Lung (tissue), 12 donors: ENCODE results near the gene ADPRS. TPM values are rescaled to one million over a fixed set of nuclear protein-coding genes. Genes with fewer than 3 reads are reported as not detected.

ENCODE experiments used
- ATAC-seq: fragments of 200-7000 bp; cut with Tn5 transposase; one replicate; pipeline ENCODE4 v1.9.1; 2020; ENCODE audit warnings: moderate number of reproducible peaks; ENCODE audit not compliant: insufficient read depth, low FRiP score
- DNase-seq, 3 donors: peaks; one replicate each; pipeline ENCODE4 v3.0.0-alpha.2; 2013 to 2017
- H3K27ac ChIP-seq, 2 donors: one replicate each; pipeline ENCODE4 v1.5.1; 2013; ENCODE audit warnings: mild to moderate bottlenecking in 2 of 2, moderate library complexity in 2 of 2, control low read depth in 1 of 2, inconsistent platforms in 1 of 2, low read depth in 1 of 2, low read length in 1 of 2
- H3K27me3 ChIP-seq, 3 donors: one replicate each; pipeline ENCODE4 v1.5.1; 2013; ENCODE audit warnings: low read length in 2 of 3; ENCODE audit not compliant: control insufficient read depth in 3 of 3, insufficient read depth in 3 of 3
- H3K36me3 ChIP-seq, 4 donors: one replicate each; pipeline ENCODE4 v1.5.1; 2013; ENCODE audit warnings: low read length in 4 of 4, mild to moderate bottlenecking in 1 of 4, moderate library complexity in 1 of 4; ENCODE audit not compliant: control insufficient read depth in 4 of 4, insufficient read depth in 4 of 4
- H3K4me1 ChIP-seq, 5 donors: one replicate each; pipeline ENCODE4 v1.5.1; 2013; ENCODE audit warnings: low read length in 5 of 5, mild to moderate bottlenecking in 2 of 5, moderate library complexity in 1 of 5; ENCODE audit not compliant: control insufficient read depth in 5 of 5, insufficient read depth in 5 of 5
- H3K4me3 ChIP-seq: one replicate; pipeline ENCODE4 v1.5.1; 2013; ENCODE audit warnings: mild to moderate bottlenecking, control low read depth, moderate library complexity
- H3K9ac ChIP-seq, 2 donors: one replicate each; pipeline ENCODE4 v1.5.1; 2013; ENCODE audit warnings: low read length in 2 of 2, control low read depth in 1 of 2; ENCODE audit not compliant: insufficient read depth in 1 of 2
- H3K9me3 ChIP-seq, 4 donors: one replicate each; pipeline ENCODE4 v1.5.1; 2013; ENCODE audit warnings: low read length in 3 of 4, mild to moderate bottlenecking in 1 of 4, moderate library complexity in 1 of 4; ENCODE audit not compliant: control insufficient read depth in 4 of 4, insufficient read depth in 3 of 4
- CTCF ChIP-seq: IDR thresholded peaks from 2 replicates; pipeline ENCODE4 v1.5.1; 2012; ENCODE audit warnings: mild to moderate bottlenecking; ENCODE audit errors: control extremely low read depth, extremely low read depth
- WGBS, 2 donors: extraction: QIAGEN DNeasy Blood & Tissue Kit; methylation state at CpG; one replicate each; pipeline ENCODE4 v1.1.7; 2013; 5-methylcytosine and 5-hydroxymethylcytosine counted together
- polyA plus RNA-seq, 2 donors: library from polyadenylated mRNA; stranded (reverse); fragments of 200-250 nt; gene quantifications; one replicate each; pipeline ENCODE4 v1.2.1, GENCODE V29; 2013
- total RNA-seq, 2 donors: library from RNA; depleted of rRNA in 1 of 2; stranded (reverse); fragments of >200 nt in 1 of 2; gene quantifications; one replicate each; pipeline ENCODE4 v1.2.1, GENCODE V29; 2014 to 2021
- donor health status: control.
- donor health status: control.
- donor health status: Bipolar disorder and iron deficiency.
- donor health status: healthy.
- donor health status: DM: yes; HTN: yes; CAD: no.

The ADPRS gene
- total and polyA plus RNA-seq, 4 donors: 22.0 to 44.3 (median 32.5) TPM

DNA sequence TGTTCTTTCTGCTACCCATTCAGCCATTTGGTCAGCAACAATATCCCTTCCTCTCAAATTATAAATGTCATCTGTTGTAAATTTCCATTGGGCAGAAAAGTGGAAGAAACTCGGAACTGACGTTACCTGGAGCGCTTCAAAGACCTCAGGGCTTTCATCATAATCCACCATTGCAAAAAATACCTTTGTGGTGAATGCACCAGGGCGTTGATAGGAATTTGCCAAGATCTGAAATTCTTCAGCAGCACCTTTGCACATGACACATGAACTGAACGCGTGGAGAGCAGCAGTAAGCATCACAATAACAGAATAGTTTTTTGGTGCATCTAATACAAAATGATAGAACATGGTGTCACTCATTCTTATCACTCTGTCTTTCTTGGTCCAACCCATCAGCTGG lies 7.9 kb upstream of the ADPRS start:
- no peak overlapping the region for H3K27ac ChIP-seq
- 81 to 86% methylated on average over 6 of the region's 6 CpGs for WGBS, 2 donors
- no peak for ATAC-seq
- no peaks in the 10 kb centered on the region for H3K36me3 ChIP-seq
- peaks cover 0 to 6% (median 0%) of the 10 kb centered on the region in 5 donors for H3K4me1 ChIP-seq
- no peak for DNase-seq
- no peak overlapping the region for H3K4me3 ChIP-seq
- TF ChIP-seq CTCF: no peak
- no peaks in the 10 kb centered on the region for H3K27me3 ChIP-seq
- H3K9ac ChIP-seq: no peak overlapping the region
- no peaks in the 10 kb centered on the region for H3K9me3 ChIP-seq

DNA sequence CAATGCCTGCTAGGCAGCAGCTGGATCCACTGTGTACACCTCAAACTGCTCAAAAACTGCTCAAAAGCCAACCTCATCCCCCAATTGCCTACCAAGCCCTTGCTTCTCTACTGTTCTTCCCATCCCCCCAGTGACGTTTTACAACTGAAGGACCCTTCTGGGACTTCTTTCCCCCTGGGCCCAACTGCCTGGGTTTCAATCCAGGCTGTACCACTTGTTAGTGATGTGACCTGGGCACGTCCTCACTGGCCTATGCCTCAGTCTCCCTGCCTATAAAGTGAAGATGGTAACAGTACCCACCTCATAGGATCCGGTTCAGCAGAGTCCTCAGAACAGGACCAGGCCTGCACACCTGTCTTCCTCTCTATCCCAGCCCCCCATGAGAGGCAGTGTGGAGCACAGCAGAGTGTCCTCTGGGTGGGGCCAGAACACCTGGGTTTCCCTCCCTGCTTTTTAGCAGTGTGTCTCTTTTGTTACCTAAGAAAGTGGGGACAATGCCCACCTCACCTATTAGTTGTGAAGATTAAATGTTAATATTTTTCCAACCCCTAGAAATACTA lies 6.7 kb upstream of the ADPRS start:
- TF ChIP-seq CTCF: no peak
- Histone ChIP-seq H3K4me1 (peaks cover 0 to 6% (median 0%) of the 10 kb centered on the region in 5 donors), H3K9me3 (no peaks in the 10 kb centered on the region), H3K27me3 (no peaks in the 10 kb centered on the region), H3K27ac (no peak overlapping the region), H3K9ac (no peak overlapping the region), H3K36me3 (no peaks in the 10 kb centered on the region), H3K4me3 (no peak overlapping the region)
- no peak for ATAC-seq
- no peak for DNase-seq
- WGBS, 2 donors: 68 to 90% methylated on average over 3 of the region's 3 CpGs

DNA sequence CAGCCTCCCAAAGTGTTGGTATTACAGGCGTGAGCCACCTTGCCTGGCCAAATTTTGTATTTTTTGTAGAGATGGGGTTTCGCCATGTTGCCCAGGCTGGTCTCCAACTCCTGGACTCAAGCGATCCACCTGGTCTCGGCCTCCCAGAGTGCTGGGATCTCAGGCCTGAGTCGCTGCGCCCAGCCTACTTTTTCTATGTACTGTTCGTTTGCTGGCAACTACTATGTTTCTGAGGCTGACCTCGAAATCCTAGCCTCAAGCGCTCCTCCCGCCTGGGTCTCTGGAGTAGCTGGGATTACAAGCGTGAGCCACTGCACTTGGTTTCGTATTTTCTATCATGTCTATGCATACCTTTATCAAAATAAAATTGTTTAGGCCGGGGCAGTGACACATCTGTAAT lies 5.5 kb upstream of the ADPRS start:
- WGBS, 2 donors: 87 to 95% methylated on average over 13 of the region's 13 CpGs
- no peaks in the 10 kb centered on the region for H3K9me3 ChIP-seq
- peak overlapping the region in 1 of 2 donors; percentile 69 for H3K9ac ChIP-seq
- no peak overlapping the region for H3K4me3 ChIP-seq
- no peaks in the 10 kb centered on the region for H3K36me3 ChIP-seq
- DNase-seq (peak in 1 of 3 donors; percentile 3), ATAC-seq (no peak)
- H3K4me1 ChIP-seq: peaks cover 0 to 9% (median 0%) of the 10 kb centered on the region in 5 donors
- no peaks in the 10 kb centered on the region for H3K27me3 ChIP-seq
- no peak overlapping the region for H3K27ac ChIP-seq
- TF ChIP-seq CTCF: no peak
